Transverse colon (tissue), 4 donors: ENCODE measurements around the gene MTERF1.

ENCODE experiments used
- CTCF ChIP-seq, 5 experiments: fragments of 200-600 bp in 3 of 5; fragments of 450-650 bp in 2 of 5; sonication (generic) in 3 of 5; IDR thresholded peaks; 1 replicate in 2 of 5; 2 replicates in 3 of 5; pipeline ENCODE4 v1.5.1; 2016 to 2017; ENCODE audit warnings: antibody characterized with exemption in 5 of 5, inconsistent platforms in 3 of 5, mild to moderate bottlenecking in 2 of 5, moderate library complexity in 1 of 5
- POLR2AphosphoS5 ChIP-seq, 3 donors: sonication (generic); formaldehyde crosslinking; IDR thresholded peaks; one replicate each; pipeline ENCODE4 v1.6.1; 2016; ENCODE audit warnings: antibody characterized with exemption in 3 of 3

DNA sequence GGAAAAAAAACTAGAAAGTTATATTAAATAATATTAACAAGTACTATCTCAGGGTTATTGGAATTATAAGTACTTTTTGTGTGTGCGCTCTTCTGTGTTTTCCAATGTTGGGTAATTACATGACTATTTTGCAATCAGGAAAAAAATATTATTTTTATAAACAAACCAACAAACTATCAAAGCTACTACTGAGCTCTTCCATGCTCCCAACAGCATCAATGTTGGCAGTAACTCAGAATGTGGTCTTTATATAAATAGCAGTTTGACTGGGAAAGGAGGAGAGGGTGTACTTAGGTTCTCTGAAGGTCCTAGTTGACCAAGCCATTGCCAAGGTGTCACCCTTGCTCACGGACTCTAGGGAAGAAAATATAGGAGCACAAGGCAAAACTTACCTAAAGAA lies 15.0 kb downstream of the MTERF1 start:
- no peak for TF ChIP-seq CTCF (IDR thresholded peaks at IDR 0.05)
- no peak for TF ChIP-seq POLR2AphosphoS5 (IDR thresholded peaks at IDR 0.05)
